Measurements from ENCODE around the gene XIRP1. TPM values are rescaled to one million over a fixed set of nuclear protein-coding genes. Genes with fewer than 3 reads are reported as not detected.

The XIRP1 gene
- total and polyA plus RNA-seq, 2 donors from 2014 or later: 0.09 TPM; not detected in 1

- peak overlapping the region in 1 of 2 donors; percentile 27 for H3K27ac ChIP-seq (ENCODE audit: low read depth in 2 of 2, low read length in 2 of 2)
- no peak overlapping the region for H3K9ac ChIP-seq (ENCODE audit: low read length in 3 of 3)
- no peaks in the 10 kb centered on the region for H3K4me1 ChIP-seq (ENCODE audit: control insufficient read depth in 2 of 3, insufficient read depth in 2 of 3, low read depth in 1 of 3, low read length in 3 of 3)
- H3K27me3 ChIP-seq (ENCODE audit: control insufficient read depth, insufficient read depth, low read length): no peaks in the 10 kb centered on the region
- no peak overlapping the region for H3K4me3 ChIP-seq (ENCODE audit: low read length in 3 of 3)
- peaks cover 0 to 4% (median 0%) of the 10 kb centered on the region in 3 donors for H3K9me3 ChIP-seq (ENCODE audit: control insufficient read depth in 2 of 3, insufficient read depth in 1 of 3, low read length in 3 of 3)
- DNase-seq: peak in 3 of 5 donors; percentile 55 to 81 (median 78)
- FAIRE-seq: no peak
- intact Hi-C loops (cut with DNase I): no loop called here
- no peaks in the 10 kb centered on the region for H3K36me3 ChIP-seq (ENCODE audit: control insufficient read depth in 2 of 3, insufficient read depth in 3 of 3, low read length in 3 of 3)
- peak; percentile 56 for TF ChIP-seq CTCF (IDR thresholded peaks at IDR 0.05; ENCODE audit: borderline replicate concordance, extremely low read depth, insufficient read depth)
Measured at GRCh38 chr3:39208463-39209055, 16.2 kb upstream of the XIRP1 start.

- Histone ChIP-seq H3K4me3 (ENCODE audit: low read length in 3 of 3) (no peak overlapping the region), H3K36me3 (ENCODE audit: control insufficient read depth in 2 of 3, insufficient read depth in 3 of 3, low read length in 3 of 3) (no peaks in the 10 kb centered on the region), H3K9ac (ENCODE audit: low read length in 3 of 3) (no peak overlapping the region), H3K27me3 (ENCODE audit: control insufficient read depth, insufficient read depth, low read length) (no peaks in the 10 kb centered on the region), H3K4me1 (ENCODE audit: control insufficient read depth in 2 of 3, insufficient read depth in 2 of 3, low read depth in 1 of 3, low read length in 3 of 3) (no peaks in the 10 kb centered on the region), H3K27ac (ENCODE audit: low read depth in 2 of 2, low read length in 2 of 2) (peak overlapping the region in 1 of 2 donors; percentile 27), H3K9me3 (ENCODE audit: control insufficient read depth in 2 of 3, insufficient read depth in 1 of 3, low read length in 3 of 3) (peaks cover 0 to 4% (median 0%) of the 10 kb centered on the region in 3 donors)
- peak in 2 of 5 donors; percentile 75 for DNase-seq
- TF ChIP-seq CTCF (IDR thresholded peaks at IDR 0.05; ENCODE audit: borderline replicate concordance, extremely low read depth, insufficient read depth): no peak
- intact Hi-C loops (cut with DNase I): no loop called here
- FAIRE-seq: no peak
Measured at GRCh38 chr3:39207361-39208186, 15.2 kb upstream of the XIRP1 start.

GRCh38 chr3:39205919-39206516, 13.6 kb upstream of the XIRP1 start:
- Histone ChIP-seq H3K27me3 (ENCODE audit: control insufficient read depth, insufficient read depth, low read length) (no peaks in the 10 kb centered on the region), H3K36me3 (ENCODE audit: control insufficient read depth in 2 of 3, insufficient read depth in 3 of 3, low read length in 3 of 3) (no peaks in the 10 kb centered on the region), H3K4me3 (ENCODE audit: low read length in 3 of 3) (no peak overlapping the region), H3K27ac (ENCODE audit: low read depth in 2 of 2, low read length in 2 of 2) (no peak overlapping the region), H3K9me3 (ENCODE audit: control insufficient read depth in 2 of 3, insufficient read depth in 1 of 3, low read length in 3 of 3) (peaks cover 0 to 4% (median 0%) of the 10 kb centered on the region in 3 donors), H3K4me1 (ENCODE audit: control insufficient read depth in 2 of 3, insufficient read depth in 2 of 3, low read depth in 1 of 3, low read length in 3 of 3) (no peaks in the 10 kb centered on the region), H3K9ac (ENCODE audit: low read length in 3 of 3) (no peak overlapping the region)
- no peak for TF ChIP-seq CTCF (IDR thresholded peaks at IDR 0.05; ENCODE audit: borderline replicate concordance, extremely low read depth, insufficient read depth)
- DNase-seq (no peak), FAIRE-seq (no peak)
- intact Hi-C loops (cut with DNase I): no loop called here

All from kidney (tissue), 14 donors.